Right lobe of liver (tissue), 4 donors: ENCODE data around the gene HMGB1.

Experiments
- CTCF ChIP-seq, 4 donors: fragments of 200-600 bp in 3 of 4; fragments of 450-650 bp in 1 of 4; IDR thresholded peaks; one replicate each; pipeline versions ENCODE4 v1.5.1 to v1.8.0; 2016 to 2022; ENCODE audit warnings: antibody characterized with exemption in 4 of 4, mild to moderate bottlenecking in 2 of 4
- POLR2A ChIP-seq: fragments of 450-650 bp; IDR thresholded peaks from one replicate; pipeline ENCODE4 v1.6.1; 2017; ENCODE audit warnings: antibody characterized with exemption, mild to moderate bottlenecking
- donor health status: DM: no; HTN: no; CAD: no.
- donor health status: DM: no; HTN: no; CAD: no.
- donor health status: DM: no; HTN: yes; CAD: no.

- no peak for TF ChIP-seq POLR2A
- no peak for TF ChIP-seq CTCF (IDR thresholded peaks at IDR 0.05)
These were observed 27.4 kb downstream of the HMGB1 start for GRCh38 chr13:30438286-30438685.
